Activated naive CD4-positive, alpha-beta T cell treated with anti-CD3 and anti-CD28 coated beads, Interleukin-2, amount 10 ng/mL, durations not matched to agents 7 days and 5 days (primary cell): ENCODE measurements around the gene APOBEC3A.
A peak's percentile ranks its signal among the peaks of the same experiment; 100 is the strongest.
"Not testable (repeated sequence)": the region's sequence is repeated elsewhere in the genome, so short reads cannot be mapped to it uniquely, and the experiment has no call there.

Experiments used
- CTCF ChIA-PET: fragments of 350-600 bp; sonication (Branson Sonifier 250); formaldehyde crosslinking; loops from one replicate; lab custom pipeline; 2021; ENCODE audit warnings: antibody characterized with exemption; lab: Charles Lee
- DNase-seq: peaks from one replicate; pipeline ENCODE4 v3.0.0-alpha.2; 2020
- H3K27ac Mint-ChIP-seq: one replicate; pipeline ENCODE4 v1.8.0; 2021; ENCODE audit warnings: mild to moderate bottlenecking, moderate library complexity, mixed read lengths
- H3K27me3 Mint-ChIP-seq: one replicate; pipeline ENCODE4 v1.8.0; 2021; ENCODE audit warnings: mild to moderate bottlenecking, mixed read lengths
- H3K36me3 Mint-ChIP-seq: one replicate; pipeline ENCODE4 v1.8.0; 2021; ENCODE audit warnings: mixed read lengths
- H3K4me1 Mint-ChIP-seq: one replicate; pipeline ENCODE4 v1.8.0; 2021; ENCODE audit warnings: mixed read lengths
- H3K4me3 Mint-ChIP-seq: one replicate; pipeline ENCODE4 v1.8.0; 2021; ENCODE audit warnings: mild to moderate bottlenecking, moderate library complexity, mixed read lengths
- H3K9me3 Mint-ChIP-seq: one replicate; pipeline ENCODE4 v1.8.0; 2021; ENCODE audit warnings: mixed read lengths

Gene APOBEC3A

DNA sequence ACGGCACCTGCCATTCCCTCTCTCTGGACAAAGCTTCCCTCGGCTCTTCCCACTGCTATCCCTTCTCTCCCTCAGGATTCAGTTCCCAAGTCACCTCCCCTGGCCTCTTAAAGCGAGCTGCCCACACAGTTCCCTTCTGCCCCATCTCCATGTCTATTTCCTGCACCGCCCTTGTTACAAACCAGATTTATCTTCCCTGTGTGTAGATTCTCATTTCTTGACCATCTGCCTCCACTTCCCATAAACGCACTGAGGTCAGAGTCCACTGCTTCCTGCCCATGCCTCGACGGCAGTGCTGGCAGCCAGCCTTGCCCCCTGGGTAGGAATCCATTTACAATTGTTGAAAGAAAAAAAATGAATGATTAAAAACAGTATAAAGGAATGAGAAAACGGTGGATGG is 13.1 kb downstream of the APOBEC3A start:
- Mint-ChIP-seq H3K4me1 (peaks cover 9% of the 10 kb centered on the region), H3K27ac (no peak overlapping the region), H3K36me3 (no peaks in the 10 kb centered on the region), H3K9me3 (no peaks in the 10 kb centered on the region), H3K27me3 (peaks cover 98% of the 10 kb centered on the region), H3K4me3 (no peak overlapping the region)
- no peak for DNase-seq
- CTCF ChIA-PET, result interaction anchor here (1.0 to 7.8 kb wide), 4 partner anchors 28 to 101 kb away, joined by 3 to 70 read pairs (median 24); no protein-coding TSS in a partner anchor

DNA sequence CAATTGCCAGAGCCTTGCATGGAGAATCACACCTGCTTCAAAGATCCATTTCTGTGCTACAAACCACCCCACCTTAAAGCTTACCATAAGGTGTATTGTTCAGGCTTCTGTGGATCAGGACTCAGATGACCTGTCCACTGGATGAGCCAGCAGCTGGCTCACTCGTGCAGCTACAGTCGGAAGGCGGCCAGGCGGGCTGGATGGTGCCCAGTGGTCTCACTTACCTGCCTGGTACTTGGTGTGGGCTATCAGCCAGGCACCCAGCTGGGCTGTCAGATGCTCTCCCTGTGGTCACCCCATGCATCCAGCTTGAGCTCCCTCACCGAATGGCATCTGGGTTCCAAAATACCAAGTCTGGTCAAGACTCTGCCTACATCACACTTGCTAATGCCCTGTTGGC is 13.8 kb downstream of the APOBEC3A start:
- Mint-ChIP-seq H3K36me3 (no peaks in the 10 kb centered on the region), H3K4me1 (peaks cover 9% of the 10 kb centered on the region), H3K27me3 (peaks cover 97% of the 10 kb centered on the region), H3K9me3 (no peaks in the 10 kb centered on the region), H3K4me3 (no peak overlapping the region), H3K27ac (no peak overlapping the region)
- CTCF ChIA-PET, result interaction anchor here (0.6 to 7.8 kb wide), 7 partner anchors 9 to 118 kb away, joined by 3 to 70 read pairs (median 3); no protein-coding TSS in a partner anchor
- DNase-seq, result no peak

DNA sequence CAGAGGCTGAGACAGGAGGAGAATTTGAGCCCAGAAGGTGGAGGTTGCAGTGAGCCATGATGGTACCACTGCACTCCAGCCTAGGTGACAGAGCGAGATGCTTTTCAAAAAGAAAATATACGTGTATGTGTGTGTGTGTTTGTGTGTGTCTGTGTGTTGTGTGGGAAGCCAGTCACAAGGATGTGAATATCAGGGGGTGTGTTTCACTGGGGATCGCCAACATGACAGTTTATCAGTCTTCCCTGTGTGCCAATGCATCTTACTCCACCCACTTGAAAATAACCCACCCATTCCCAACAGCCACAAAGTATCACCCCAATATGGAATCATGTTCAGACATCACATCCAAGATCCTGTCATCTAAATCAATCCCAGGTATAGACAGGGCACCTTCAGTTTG is 14.4 kb downstream of the APOBEC3A start:
- DNase-seq, result no peak
- CTCF ChIA-PET, result interaction anchor here (0.6 to 7.8 kb wide), 6 partner anchors 8 to 118 kb away, joined by 3 to 70 read pairs (median 4); no protein-coding TSS in a partner anchor
- Mint-ChIP-seq H3K4me3 (no peak overlapping the region), H3K27me3 (peaks cover 91% of the 10 kb centered on the region), H3K4me1 (peaks cover 9% of the 10 kb centered on the region), H3K36me3 (no peaks in the 10 kb centered on the region), H3K27ac (no peak overlapping the region), H3K9me3 (no peaks in the 10 kb centered on the region)

DNA sequence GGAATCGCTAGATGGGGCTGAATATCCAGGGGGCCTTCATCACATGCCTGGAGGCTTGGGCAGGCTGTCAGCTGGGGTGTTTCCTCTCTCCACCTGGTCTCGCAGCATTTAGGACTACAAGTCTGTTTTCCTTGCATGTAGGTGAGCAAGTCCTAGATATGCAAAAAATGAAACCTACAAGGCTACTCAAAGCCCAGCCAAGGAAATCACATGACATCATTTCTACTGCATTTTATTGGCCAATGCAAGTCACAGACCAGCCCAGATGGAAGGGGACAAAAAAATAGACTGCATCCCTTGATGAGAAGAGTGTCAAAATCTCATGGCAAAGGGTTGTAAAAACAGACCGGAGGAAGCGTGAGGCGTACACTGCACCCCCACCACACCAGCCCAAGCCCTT is 15.1 kb downstream of the APOBEC3A start:
- peaks cover 8% of the 10 kb centered on the region for H3K4me1 Mint-ChIP-seq
- no peaks in the 10 kb centered on the region for H3K36me3 Mint-ChIP-seq
- peaks cover 2% of the 10 kb centered on the region for H3K9me3 Mint-ChIP-seq
- H3K27ac Mint-ChIP-seq, result no peak overlapping the region
- peaks cover 86% of the 10 kb centered on the region for H3K27me3 Mint-ChIP-seq
- no peak for DNase-seq
- CTCF ChIA-PET, result interaction anchor here (1.2 to 7.8 kb wide), 6 partner anchors 19 to 119 kb away, joined by 3 to 70 read pairs (median 6); no protein-coding TSS in a partner anchor
- H3K4me3 Mint-ChIP-seq, result no peak overlapping the region

DNA sequence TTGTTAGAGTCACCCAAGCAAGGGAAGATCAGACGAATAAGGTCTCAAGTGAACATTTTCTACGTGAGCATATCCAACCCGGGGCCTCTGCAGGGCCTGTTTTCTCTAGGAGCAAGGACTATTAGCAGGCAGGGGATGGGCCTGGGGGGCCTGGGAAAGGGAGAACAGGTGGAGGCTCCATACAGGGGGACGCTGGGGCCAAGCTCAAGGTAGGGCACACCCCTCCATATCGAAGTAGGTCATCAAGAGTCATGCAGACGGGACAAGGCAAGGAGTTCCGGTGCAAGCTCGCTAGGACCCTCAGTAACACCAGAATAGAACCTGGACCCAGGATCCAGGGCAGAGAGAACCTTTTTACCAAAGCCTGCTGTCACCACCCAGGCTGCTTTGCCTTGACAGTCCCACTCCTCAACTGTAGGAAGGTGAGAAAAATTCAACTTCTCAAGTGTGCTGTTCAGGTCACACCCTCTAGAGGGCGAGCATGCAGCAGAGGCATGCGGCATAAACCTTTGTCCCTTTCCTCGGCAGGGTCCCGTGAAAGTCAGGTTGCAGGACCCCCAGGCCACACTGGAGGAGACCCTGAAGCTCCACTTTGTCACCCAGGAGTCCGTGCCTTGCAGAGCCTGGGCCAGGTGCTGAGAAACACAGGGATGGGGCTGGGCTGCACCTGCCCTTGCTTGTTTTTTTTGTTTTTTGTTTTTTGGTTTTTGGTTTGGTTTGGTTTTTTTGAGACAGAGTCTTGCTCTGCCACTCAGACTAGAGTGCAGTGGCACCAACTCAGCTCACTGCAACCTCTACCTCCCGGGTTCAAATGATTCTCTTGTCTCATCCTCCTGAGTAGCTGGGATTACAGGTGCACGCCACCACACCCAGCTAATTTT is 16.1 kb downstream of the APOBEC3A start:
- Mint-ChIP-seq H3K27ac (no peak overlapping the region), H3K4me3 (no peak overlapping the region), H3K9me3 (peaks cover 2% of the 10 kb centered on the region), H3K27me3 (peaks cover 85% of the 10 kb centered on the region), H3K4me1 (peaks cover 5% of the 10 kb centered on the region), H3K36me3 (no peaks in the 10 kb centered on the region)
- CTCF ChIA-PET, result interaction anchor here (0.6 to 7.8 kb wide), 18 partner anchors 10 to 341 kb away, joined by 3 to 70 read pairs (median 4); partner anchors contain the start of gene APOBEC3A
- DNase-seq, result peak; percentile 73

DNA sequence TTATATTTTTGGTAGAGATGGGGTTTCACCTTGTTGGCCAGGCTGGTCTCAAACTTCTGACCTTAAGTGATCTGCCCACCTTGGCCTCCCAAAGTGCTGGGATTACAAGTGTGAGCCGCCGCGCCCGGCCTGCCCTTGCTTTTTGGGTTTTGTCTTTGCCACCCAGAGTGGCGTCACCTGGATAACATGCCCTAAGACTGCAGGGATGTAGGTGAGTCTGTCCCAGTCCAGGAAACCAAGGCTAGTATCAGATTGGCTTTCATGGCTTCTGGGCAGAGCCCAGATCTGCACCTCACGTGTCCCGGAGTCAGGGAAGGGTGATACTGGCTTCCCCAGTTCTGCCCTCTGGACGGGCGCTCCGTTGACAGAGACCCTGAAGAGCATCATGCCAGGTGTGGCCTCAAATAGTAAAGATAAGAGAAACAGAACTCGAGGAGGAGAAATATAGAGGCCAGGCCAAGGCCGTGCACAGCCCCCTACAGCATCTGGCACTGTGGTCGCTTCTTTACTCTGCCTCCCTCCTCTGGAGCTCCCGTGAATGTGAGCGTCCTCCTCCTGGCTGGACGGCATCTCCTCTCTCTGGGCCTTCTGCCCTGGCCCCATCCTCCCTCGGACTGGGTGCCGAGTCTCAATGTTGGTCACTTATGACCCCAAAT is 16.9 kb downstream of the APOBEC3A start:
- no peak for DNase-seq
- H3K4me1 Mint-ChIP-seq, result peaks cover 5% of the 10 kb centered on the region
- no peaks in the 10 kb centered on the region for H3K36me3 Mint-ChIP-seq
- CTCF ChIA-PET, result interaction anchor here (0.6 to 7.8 kb wide), 15 partner anchors 9 to 341 kb away, joined by 3 to 70 read pairs (median 4); partner anchors contain the start of gene APOBEC3A
- no peak overlapping the region for H3K4me3 Mint-ChIP-seq
- H3K27me3 Mint-ChIP-seq, result peaks cover 81% of the 10 kb centered on the region
- peaks cover 2% of the 10 kb centered on the region for H3K9me3 Mint-ChIP-seq
- H3K27ac Mint-ChIP-seq, result no peak overlapping the region

DNA sequence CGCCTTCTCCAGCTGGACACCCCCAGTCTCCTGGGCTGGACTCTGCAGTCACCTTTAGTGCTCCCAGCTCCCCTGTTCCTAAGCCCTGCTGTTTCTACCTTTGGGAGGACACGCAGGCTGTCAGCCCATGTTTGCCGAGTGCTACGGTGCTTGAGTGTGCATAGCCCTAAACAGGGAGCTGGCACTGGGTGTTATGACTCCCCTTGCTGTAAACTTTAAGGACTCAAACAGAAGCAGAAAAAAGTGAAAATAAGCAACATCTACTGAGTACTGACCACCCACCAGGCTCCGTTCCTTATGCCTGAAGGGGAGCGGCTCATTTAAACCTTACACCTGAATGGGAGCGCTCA is 17.4 kb downstream of the APOBEC3A start:
- peaks cover 76% of the 10 kb centered on the region for H3K27me3 Mint-ChIP-seq
- peaks cover 2% of the 10 kb centered on the region for H3K9me3 Mint-ChIP-seq
- H3K4me1 Mint-ChIP-seq, result peaks cover 5% of the 10 kb centered on the region
- CTCF ChIA-PET, result interaction anchor here (0.8 to 7.8 kb wide), 7 partner anchors 9 to 105 kb away, joined by 3 to 70 read pairs (median 6); no protein-coding TSS in a partner anchor
- H3K27ac Mint-ChIP-seq, result no peak overlapping the region
- H3K36me3 Mint-ChIP-seq, result no peaks in the 10 kb centered on the region
- H3K4me3 Mint-ChIP-seq, result no peak overlapping the region
- DNase-seq, result no peak

DNA sequence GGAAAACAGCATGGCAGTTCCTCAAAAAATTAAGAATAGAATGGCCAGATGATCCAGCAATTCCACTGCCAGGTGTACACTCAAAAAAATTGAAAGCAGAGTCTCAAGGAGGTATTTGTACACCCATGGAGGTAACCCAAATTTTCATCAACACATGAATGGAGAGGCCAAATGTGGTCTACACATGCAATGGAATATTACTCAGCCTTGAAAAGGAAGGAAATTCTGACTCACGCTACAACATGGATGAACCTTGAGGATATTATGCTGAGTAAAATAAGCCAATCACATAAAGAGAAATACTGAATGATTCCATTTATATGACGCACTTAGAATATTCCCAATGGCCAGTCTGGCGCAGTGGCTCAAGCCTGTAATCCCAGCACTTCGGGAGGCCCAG is 19.9 kb downstream of the APOBEC3A start:
- H3K4me3 Mint-ChIP-seq, H3K36me3 Mint-ChIP-seq, CTCF ChIA-PET, H3K9me3 Mint-ChIP-seq, DNase-seq, H3K27ac Mint-ChIP-seq: not testable (repeated sequence)
- Mint-ChIP-seq H3K27me3 (peaks cover 76% of the 10 kb centered on the region), H3K4me1 (peaks cover 16% of the 10 kb centered on the region)

DNA sequence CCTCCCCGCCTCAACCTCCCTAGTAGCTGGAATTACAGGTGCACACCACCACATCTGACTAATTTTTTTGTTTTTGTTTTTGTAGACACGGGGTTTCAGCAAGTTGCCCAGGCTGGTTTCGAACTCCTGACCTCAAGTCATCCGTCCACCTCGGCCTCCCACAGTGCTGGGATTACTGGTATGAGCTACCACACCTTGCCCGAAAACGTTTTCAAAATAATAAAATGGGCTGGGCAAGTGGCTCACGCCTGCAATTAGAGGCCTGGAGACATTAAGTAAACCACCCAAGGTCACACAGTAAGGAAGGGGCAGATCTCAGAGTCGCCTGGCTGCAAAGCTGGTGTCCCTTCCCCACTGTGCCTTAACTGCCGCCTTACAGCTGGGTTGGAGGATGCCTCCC is 23.2 kb downstream of the APOBEC3A start:
- Mint-ChIP-seq H3K27me3 (peaks cover 55% of the 10 kb centered on the region), H3K36me3 (peaks cover 17% of the 10 kb centered on the region), H3K4me1 (peaks cover 42% of the 10 kb centered on the region), H3K9me3 (peaks cover 11% of the 10 kb centered on the region)
- not testable (repeated sequence) for DNase-seq, H3K4me3 Mint-ChIP-seq, H3K27ac Mint-ChIP-seq
- CTCF ChIA-PET, result interaction anchor here (0.8 to 1.1 kb wide), 3 partner anchors 9 to 26 kb away, joined by 3 to 4 read pairs (median 3); no protein-coding TSS in a partner anchor

DNA sequence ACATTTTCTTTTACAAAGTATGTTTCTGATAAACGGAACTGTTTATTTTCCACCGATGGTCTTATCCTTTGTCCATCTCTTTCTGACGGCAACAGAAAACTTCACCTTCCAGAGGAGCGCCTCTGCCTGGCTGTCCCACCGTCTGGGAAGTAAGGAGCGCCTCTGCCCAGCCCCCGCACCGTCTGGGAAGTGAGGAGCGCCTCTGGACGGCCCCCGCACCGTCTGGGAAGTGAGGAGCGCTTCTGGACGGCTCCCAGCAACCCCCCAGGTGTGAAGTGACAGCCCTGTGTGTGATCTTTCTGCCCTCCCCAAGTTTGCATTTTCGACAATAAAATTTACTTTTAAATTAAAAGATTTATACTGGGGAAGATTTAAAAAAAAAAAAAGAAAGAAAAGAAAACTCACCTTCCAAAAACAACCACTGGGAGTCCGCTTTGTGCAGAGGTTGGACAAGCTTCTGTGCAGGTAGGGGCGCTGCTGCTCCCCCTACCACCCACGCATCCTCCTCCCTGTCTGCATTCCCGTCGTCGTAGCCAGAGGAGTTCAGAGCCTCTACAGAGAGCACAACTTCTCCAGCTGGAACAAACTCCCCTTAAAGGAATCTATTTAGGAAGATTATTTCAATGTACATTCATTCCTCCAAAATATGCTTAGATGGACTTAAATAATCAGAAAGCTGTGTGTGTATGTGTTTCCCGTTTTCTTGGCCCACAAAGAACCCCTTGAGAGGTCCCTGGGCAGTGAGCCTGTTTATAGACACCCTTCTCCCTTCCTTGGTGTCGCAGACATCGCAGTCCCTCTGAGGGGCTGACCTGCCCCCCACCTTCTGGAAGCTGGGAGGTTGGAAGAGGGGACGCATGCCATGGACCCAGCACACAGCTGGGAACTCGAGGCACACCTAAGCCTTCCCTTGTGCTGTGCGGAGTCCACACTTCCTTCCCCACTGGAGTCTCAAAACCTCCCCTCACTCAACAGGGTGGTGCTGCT is 23.9 kb downstream of the APOBEC3A start:
- Mint-ChIP-seq H3K4me1 (peaks cover 49% of the 10 kb centered on the region), H3K36me3 (peaks cover 17% of the 10 kb centered on the region), H3K27ac (peak overlapping the region; percentile 86), H3K4me3 (peak overlapping the region; percentile 70), H3K27me3 (peaks cover 50% of the 10 kb centered on the region), H3K9me3 (peaks cover 11% of the 10 kb centered on the region)
- CTCF ChIA-PET, result interaction anchor here (0.8 to 1.4 kb wide), 3 partner anchors 21 to 25 kb away, joined by 3 to 12 read pairs (median 4); no protein-coding TSS in a partner anchor
- no peak for DNase-seq

DNA sequence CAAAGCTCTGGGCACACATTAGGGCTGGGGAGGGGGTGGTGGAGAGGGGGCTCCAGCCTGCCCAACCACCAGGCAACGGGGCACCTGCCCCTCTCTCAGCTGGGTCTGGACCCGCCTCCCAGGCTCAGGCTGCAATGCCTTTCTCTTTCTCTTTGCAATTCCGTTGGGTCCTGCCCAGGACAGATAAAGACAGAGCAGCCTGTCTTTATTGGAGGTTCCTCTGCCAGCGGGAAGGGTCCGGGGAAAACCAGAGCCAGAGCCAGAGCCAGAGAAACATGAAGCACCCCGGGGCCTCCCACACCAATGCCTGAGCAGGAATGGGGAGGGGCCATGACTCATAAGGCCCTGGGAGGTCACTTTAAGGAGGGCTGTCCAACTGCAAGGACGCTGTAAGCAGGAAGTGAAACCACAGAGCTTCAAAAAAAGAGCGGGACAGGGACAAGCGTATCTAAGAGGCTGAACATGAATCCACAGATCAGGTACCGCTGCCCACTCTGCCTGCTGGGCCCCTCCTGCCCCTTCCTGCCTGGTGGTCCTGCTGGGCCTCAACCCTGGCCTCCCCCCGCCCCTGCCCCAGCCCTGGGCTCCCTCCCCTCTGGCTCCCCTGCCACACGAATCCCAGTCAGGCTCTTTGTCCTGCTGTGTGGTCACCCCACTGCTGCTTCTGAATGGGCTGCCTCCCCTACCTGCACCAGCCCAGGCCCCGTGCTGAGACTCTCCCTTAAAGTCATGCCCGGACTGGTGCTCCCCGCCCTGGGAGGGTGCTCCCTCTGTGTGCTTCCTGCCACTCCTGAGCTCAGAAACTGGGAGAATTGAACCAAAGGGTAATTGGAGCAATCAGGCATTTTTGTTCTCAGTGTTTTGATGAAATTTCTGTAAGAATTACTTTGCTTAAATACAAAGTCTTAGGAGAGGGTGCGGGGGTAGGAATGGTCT is 24.9 kb downstream of the APOBEC3A start, which contains the start of gene APOBEC3B:
APOBEC3B (plus strand) TSS at position 356 of the 936 bp plus-strand sequence; CDS start at position 463, 107 bp downstream.
- Mint-ChIP-seq H3K27me3 (peaks cover 50% of the 10 kb centered on the region), H3K9me3 (peaks cover 9% of the 10 kb centered on the region), H3K4me1 (peaks cover 57% of the 10 kb centered on the region), H3K36me3 (peaks cover 17% of the 10 kb centered on the region), H3K4me3 (peak within 1 kb of the TSS; percentile 70), H3K27ac (peak within 1 kb of the TSS; percentile 86)
- DNase-seq, result peak; percentile 84
- CTCF ChIA-PET, result interaction anchor here (1.2 to 1.4 kb wide), 2 partner anchors 21 to 24 kb away, joined by 5 to 12 read pairs; no protein-coding TSS in a partner anchor

DNA sequence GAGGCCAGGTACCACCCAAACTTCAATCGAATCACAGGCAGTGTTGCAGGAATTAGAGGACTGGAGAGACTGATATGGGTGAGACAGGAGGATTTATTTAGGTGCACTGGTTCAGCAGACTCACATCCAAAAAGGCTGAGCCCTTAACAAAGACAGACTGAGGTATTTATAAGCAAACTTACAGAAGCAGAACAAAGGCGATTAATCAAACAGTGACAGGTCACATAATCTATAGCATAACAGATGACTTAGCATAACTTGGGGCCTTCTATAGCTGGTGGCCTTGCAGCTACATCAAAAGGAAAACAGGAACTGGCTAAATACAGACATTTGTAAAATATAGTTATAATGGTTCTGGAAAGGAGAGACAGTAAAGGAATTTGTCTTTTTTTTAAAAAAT is 26.8 kb downstream of the APOBEC3A start:
- no peak for DNase-seq
- peaks cover 77% of the 10 kb centered on the region for H3K4me1 Mint-ChIP-seq
- CTCF ChIA-PET, result interaction anchor here (1.4 kb wide), 1 partner anchor 10 kb away, joined by 6 read pairs; no protein-coding TSS in a partner anchor
- peak overlapping the region; percentile 91 for H3K27ac Mint-ChIP-seq
- peaks cover 17% of the 10 kb centered on the region for H3K36me3 Mint-ChIP-seq
- H3K4me3 Mint-ChIP-seq, result no peak overlapping the region
- peaks cover 9% of the 10 kb centered on the region for H3K9me3 Mint-ChIP-seq
- peaks cover 47% of the 10 kb centered on the region for H3K27me3 Mint-ChIP-seq
